NCI-H226 (cell line): ENCODE data around the gene SLC9A3.
"Not testable (repeated sequence)": the region's sequence is repeated elsewhere in the genome, so short reads cannot be mapped to it uniquely, and the experiment has no call there.

Experiments used
- DNase-seq: peaks from one replicate; pipeline ENCODE4 v3.0.0-alpha.2; 2015

SLC9A3 gene

DNA sequence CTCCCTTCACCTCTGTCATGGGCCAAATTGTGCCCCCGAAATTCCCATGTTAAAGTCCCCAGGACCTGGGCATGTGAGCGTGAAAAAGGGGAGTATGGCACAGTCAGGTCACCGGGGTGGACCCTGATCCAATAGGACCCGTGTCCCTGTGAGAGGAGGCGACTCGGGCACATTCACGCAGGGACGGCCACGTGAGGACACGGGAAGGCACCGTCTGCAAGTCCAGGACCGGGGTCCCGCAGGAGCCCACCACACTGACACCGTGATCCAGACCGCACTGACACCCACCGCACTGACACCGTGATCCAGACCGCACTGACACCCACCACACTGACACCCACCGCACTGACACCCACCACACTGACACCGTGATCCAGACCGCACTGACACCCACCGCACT lies 37.7 kb downstream of the SLC9A3 start:
- DNase-seq: not testable (repeated sequence)

- DNase-seq: no peak
Measured at GRCh38 chr5:485946-486491, 38.2 kb downstream of the SLC9A3 start.

- DNase-seq: no peak
Measured at GRCh38 chr5:485113-485945, 38.9 kb downstream of the SLC9A3 start.

DNA sequence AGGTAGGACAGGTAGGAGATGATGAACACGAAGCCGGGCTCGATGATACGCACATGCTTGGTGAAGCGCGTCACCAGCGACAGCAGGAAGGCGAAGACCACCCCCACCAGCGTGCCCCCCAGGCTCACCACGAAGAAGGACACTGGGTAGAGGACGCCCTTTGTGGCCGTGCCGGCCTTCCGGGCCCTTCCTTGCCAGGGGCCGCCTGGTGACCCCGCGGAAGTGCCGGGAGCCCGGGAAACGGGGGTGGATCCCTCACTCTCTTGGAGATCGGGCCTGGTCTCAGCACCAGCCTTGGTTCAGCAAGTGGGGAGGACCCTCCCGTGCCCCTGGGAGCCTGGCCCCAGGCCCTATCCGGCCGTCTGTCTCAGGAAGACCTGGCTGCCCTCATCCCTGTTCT lies 39.7 kb downstream of the SLC9A3 start:
- DNase-seq: no peak

- no peak for DNase-seq
Measured at GRCh38 chr5:483434-484140, 40.7 kb downstream of the SLC9A3 start.

GRCh38 chr5:483011-483410 lies 41.2 kb downstream of the SLC9A3 start:
- no peak for DNase-seq

- no peak for DNase-seq
Measured at GRCh38 chr5:482506-482905, 41.7 kb downstream of the SLC9A3 start.

- DNase-seq: no peak
Measured at GRCh38 chr5:482021-482420, 42.2 kb downstream of the SLC9A3 start.

DNA sequence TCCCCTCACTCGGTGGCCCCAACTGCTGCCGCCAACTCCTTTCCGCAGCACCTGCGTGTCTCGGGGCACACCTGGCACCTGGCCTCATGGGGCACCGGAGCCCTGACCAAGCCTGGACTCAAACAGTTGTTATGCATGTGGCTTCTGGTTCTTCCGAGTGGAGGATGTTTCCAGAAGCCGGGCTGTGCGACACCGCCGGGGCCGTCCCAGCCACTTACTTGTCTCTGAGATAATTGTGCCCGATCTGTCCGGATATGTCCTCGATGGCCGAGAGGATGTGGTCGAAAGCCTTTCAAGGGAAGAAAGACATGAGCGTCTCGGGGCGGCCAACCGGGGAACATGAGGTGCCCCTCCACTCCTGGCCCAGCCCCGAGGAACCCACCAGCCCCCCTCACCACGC lies 42.9 kb downstream of the SLC9A3 start:
- no peak for DNase-seq

DNA sequence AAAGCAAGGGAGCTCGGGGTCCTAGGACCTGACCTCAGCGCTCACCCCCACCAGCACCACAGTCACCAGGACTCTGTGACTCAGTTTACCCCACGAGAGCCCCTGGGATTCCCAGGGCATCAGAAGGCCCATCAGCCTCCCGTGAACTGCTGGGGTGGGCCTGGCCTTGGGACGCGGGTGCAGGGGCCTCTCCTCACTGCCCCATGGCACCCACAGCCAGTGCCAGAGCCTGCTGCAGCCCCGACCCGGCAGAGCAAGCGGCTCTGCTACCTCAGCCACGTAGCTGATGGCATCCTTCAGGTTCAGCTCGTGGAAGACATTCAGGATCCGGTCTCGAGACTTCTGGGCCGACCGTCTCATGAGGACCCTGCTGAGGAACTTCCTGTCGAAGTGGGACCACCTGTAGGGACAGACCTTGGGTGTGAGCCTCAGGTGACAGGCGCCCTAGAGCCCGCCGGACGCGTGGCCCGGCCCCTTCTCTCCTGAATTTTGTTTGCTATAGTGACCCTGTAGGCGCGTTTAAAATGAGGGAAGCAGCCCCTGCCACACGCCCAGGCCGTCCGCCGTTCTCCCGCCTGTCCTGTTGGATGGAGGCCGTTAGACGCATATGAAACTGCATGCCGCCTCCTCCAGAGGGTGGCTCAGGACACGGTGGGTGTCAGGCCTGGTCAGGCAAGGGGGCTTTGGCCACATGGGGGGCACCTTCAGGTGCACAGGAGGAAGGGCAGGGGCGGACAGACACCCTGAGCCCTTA lies 44.5 kb downstream of the SLC9A3 start:
- no peak for DNase-seq

- DNase-seq: no peak
Measured at GRCh38 chr5:478982-479535, 45.2 kb downstream of the SLC9A3 start.

DNA sequence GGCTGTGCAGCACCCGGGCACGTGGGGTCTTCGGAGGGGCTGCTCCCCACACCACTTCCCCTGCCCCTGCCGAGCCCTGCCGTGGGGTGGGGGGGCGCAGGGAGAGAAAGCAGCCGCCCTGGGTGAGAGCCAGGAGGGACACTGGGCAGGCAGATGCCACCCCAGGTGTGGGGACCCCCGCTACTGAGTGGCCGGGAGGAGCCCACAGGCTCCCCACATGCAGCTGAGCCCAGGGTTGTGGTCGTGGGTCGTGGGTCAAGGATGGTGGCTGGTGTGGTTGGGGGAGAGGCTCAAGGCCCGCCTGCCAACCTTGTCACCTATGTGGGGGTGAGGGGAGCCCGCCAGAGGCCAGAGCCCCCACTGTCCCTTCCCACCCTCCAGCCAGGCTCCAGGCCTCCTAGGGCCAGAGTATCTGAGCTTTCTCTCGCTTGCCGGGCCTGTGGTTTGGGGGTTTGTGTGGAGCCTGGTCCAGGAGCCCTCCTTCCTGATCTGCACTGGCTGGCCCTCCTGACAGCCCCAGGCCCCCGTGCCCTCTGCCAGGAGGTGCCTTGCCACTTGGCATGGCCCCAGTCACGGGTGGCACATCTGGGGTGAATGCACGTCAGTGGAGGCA lies 45.8 kb downstream of the SLC9A3 start:
- no peak for DNase-seq

DNA sequence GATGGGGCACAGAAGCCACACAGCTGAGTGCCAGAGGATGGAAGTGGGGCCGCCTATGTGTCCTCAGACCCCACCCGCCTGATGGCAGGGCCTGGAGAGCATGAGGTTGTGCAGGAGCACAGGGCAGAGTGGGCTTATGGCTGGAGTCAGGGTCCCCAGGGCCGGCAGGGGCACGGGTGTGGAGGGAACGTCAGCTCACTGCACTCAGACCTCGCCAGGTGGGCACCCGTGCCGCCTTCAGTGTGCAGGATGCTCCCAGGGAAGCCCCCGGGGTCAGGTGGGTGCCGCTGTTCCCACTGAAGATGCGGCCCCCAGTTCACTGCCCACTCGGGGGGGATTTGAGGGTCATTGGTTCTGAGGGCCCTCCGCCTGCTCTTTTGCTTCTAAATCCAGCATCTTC lies 46.4 kb downstream of the SLC9A3 start:
- no peak for DNase-seq

DNA sequence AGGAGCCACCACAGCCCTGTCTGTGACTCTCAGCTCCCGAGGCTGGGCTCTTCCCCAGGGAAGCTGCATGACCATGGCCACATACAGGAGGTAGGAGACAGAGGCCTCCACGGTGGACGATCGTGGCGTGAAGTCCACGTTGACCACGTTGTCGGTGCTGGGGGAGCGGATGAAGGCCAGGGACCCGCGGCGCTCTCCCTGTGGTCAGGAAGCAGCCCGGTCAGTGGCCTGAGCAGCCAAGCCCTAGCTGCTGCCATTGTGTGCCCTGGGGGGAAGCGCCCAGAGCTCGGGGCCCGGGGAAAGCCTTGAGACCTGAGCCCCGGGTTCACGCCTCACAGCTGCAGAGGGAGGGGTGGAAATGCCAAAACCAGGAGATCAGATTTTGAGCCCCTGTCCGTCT lies 47.0 kb downstream of the SLC9A3 start:
- no peak for DNase-seq

GRCh38 chr5:476814-477175 lies 47.5 kb downstream of the SLC9A3 start:
- DNase-seq: no peak

- no peak for DNase-seq
Measured at GRCh38 chr5:476102-476813, 48.0 kb downstream of the SLC9A3 start.

DNA sequence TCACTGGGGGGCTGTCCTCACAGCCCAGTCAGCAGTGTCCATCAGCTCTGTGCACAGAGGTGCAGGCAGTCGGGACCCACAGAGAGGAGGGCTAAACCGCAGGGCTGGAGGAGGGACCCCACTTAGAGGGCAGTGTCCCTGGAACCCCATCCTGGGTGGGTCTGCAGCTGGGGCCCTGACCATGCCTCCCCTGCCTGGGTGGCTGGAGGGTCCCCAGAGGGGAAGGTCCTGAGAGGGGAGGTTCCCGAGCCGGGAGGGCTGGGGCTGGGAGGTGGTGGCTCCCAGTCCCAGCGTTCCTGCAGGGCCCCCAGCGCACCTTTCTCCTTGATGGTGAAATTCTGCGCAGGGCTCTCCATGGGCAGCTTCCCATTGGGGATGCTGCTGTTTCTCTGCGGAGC lies 48.5 kb downstream of the SLC9A3 start:
- no peak for DNase-seq

DNA sequence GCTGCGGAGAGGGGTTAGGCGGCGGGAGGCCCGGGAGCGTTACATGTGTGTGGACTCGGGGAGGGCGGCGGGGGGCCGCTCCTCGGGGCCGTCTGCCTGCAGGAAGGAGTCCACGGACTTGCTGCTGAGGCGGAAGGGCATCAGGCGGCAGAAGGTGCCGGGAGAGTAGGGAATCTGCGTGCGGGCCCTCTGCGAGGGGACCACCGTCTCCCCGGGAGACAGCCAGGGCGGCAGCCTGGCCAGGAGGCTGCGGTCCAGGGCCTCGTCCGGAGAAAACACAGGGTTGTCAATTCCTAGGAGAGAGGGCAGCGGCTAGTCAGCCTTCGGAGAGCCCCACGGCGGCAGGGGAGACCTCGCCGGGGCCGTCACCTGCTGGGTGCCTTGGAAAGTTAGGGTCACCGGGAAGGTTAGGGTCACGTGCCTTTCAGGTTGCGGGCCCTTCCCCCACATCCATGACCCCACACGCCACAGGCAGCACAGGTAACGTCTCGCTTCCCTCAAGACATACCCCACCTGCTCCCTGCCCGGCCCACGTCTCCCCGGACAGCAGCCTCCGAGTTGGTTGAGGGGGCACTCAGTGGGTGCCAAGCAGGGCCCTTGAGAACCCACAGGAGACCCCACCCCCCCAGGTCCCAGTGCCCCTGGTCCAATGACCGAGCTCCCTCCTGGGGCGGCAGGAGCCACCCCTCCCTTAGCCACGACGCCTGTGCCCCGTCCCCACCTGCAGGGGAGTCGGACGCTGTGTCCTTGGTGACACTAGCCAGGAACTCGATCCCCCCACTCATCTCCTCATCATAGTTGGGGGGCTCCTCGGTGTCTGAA lies 49.2 kb downstream of the SLC9A3 start:
- DNase-seq: no peak

DNA sequence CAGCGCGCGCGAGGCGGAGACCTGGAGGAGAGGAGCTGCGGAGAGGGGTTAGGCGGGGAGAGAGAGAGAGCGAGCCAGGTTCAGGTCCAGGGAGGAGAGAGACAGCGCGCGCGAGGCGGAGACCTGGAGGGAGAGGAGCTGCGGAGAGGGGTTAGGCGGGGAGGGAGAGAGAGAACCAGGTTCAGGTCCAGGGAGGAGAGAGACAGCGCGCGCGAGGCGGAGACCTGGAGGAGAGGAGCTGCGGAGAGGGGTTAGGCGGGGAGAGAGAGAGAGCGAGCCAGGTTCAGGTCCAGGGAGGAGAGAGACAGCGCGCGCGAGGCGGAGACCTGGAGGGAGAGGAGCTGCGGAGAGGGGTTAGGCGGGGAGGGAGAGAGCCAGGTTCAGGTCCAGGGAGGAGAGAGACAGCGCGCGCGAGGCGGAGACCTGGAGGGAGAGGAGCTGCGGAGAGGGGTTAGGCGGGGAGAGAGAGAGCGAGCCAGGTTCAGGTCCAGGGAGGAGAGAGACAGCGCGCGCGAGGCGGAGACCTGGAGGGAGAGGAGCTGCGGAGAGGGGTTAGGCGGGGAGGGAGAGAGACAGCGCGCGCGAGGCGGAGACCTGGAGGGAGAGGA lies 49.9 kb downstream of the SLC9A3 start:
- not testable (repeated sequence) for DNase-seq

DNA sequence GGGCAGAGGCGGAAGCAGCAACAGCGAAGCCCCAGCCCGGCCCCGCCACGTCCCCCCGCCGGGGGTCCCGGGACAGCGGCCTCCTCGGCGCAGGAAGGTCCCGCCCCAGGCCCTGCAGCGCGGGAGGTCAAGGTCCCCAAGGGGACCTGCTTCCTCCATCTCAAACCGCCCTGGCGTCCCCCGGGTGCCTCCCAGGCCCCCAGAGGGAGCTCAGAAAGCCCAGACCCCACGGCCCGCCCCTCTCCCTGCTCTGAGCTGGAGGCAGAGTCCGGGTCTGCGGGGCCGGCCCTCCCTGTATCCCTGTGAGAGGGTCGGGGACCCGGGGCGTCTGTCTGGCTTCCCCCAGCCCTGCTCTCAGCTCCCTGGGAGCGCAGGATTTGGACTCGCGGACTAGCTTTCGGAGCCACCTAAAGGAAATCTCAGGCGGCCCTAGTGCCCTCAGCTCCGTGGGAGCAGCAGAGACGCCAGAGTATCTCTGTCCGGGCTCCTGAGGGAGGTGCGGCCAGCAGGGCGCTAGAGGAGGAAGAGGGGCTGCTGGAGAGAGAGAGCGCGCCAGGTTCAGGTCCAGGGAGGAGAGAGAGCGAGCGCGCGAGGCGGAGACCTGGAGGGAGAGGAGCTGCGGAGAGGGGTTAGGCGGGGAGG lies 50.6 kb downstream of the SLC9A3 start:
- peak; percentile 24 for DNase-seq
